Stimulated activated effector memory CD8-positive, alpha-beta T cell treated with anti-CD3 and anti-CD28 coated beads, Interleukin-12 subunit alpha, Interleukin-12 subunit beta, amount 100 ng/mL, for 72 hours (primary cell): ENCODE measurements around the gene GH1.
A peak's percentile ranks its signal among the peaks of the same experiment; 100 is the strongest.
"Not testable (repeated sequence)": the region's sequence is repeated elsewhere in the genome, so short reads cannot be mapped to it uniquely, and the experiment has no call there.

Experiments used
- ATAC-seq: fragments of 150-1000 bp; cut with Tn5 transposase; 2 replicates; pipeline ENCODE4 v1.10.0; 2021
- DNase-seq, 2 donors: peaks; one replicate each; pipeline ENCODE4 v3.0.0; 2021 to 2022; ENCODE audit warnings: low spot score in 2 of 2
- H3K27ac Mint-ChIP-seq: one replicate; pipeline ENCODE4 v1.8.0; 2022; ENCODE audit warnings: mild to moderate bottlenecking, mixed read lengths
- H3K36me3 Mint-ChIP-seq: one replicate; pipeline ENCODE4 v1.8.0; 2022; ENCODE audit warnings: mild to moderate bottlenecking, mixed read lengths
- H3K4me1 Mint-ChIP-seq: one replicate; pipeline ENCODE4 v1.8.0; 2022; ENCODE audit warnings: mixed read lengths
- H3K4me3 Mint-ChIP-seq: one replicate; pipeline ENCODE4 v1.8.0; 2022; ENCODE audit warnings: mild to moderate bottlenecking, mixed read lengths
- H3K9me3 Mint-ChIP-seq: one replicate; pipeline ENCODE4 v1.8.0; 2022; ENCODE audit warnings: mixed read lengths

The GH1 gene

GRCh38 chr17:63918789-63919305, at the start of gene GH1:
Gene GH1 (minus strand): TSS chr17:63918839. CDS start chr17:63918776, 63 bp downstream.
- not testable (repeated sequence) for H3K4me3 Mint-ChIP-seq, ATAC-seq, H3K9me3 Mint-ChIP-seq, DNase-seq, H3K36me3 Mint-ChIP-seq
- Mint-ChIP-seq H3K27ac (peak within 1 kb of the TSS; percentile 50), H3K4me1 (peaks cover 13% of the 10 kb centered on the region)

- peak; percentile 73 for ATAC-seq
- H3K4me1 Mint-ChIP-seq, result peaks cover 28% of the 10 kb centered on the region
Observed at GRCh38 chr17:63967953-63968352, 49.3 kb upstream of the GH1 start.

GRCh38 chr17:63966646-63967264, 48.1 kb upstream of the GH1 start:
- DNase-seq, result no peak

More at GRCh38 chr17:63967953-63968352, 49.3 kb upstream of the GH1 start:
- DNase-seq, result no peak
- no peak overlapping the region for H3K4me3 Mint-ChIP-seq
- no peaks in the 10 kb centered on the region for H3K36me3 Mint-ChIP-seq
- H3K27ac Mint-ChIP-seq, result no peak overlapping the region
- no peaks in the 10 kb centered on the region for H3K9me3 Mint-ChIP-seq

GRCh38 chr17:63963123-63963522, 44.5 kb upstream of the GH1 start:
- no peaks in the 10 kb centered on the region for H3K9me3 Mint-ChIP-seq
- peaks cover 39% of the 10 kb centered on the region for H3K4me1 Mint-ChIP-seq
- DNase-seq (no peak), ATAC-seq (no peak)
- H3K36me3 Mint-ChIP-seq, result no peaks in the 10 kb centered on the region
- no peak overlapping the region for H3K27ac Mint-ChIP-seq
- H3K4me3 Mint-ChIP-seq, result no peak overlapping the region

More at GRCh38 chr17:63966646-63967264, 48.1 kb upstream of the GH1 start:
- H3K27ac Mint-ChIP-seq, result no peak overlapping the region
- H3K4me1 Mint-ChIP-seq, result peaks cover 38% of the 10 kb centered on the region
- peak overlapping the region; percentile 0 for H3K4me3 Mint-ChIP-seq
- no peaks in the 10 kb centered on the region for H3K9me3 Mint-ChIP-seq
- no peaks in the 10 kb centered on the region for H3K36me3 Mint-ChIP-seq
- ATAC-seq, result peak; percentile 95

- Mint-ChIP-seq H3K9me3 (no peaks in the 10 kb centered on the region), H3K4me3 (no peak overlapping the region), H3K27ac (no peak overlapping the region), H3K4me1 (peaks cover 34% of the 10 kb centered on the region), H3K36me3 (no peaks in the 10 kb centered on the region)
- no peak for DNase-seq
- ATAC-seq, result no peak
Observed at GRCh38 chr17:63962298-63962744, 43.7 kb upstream of the GH1 start.

- H3K4me1 Mint-ChIP-seq, result peaks cover 33% of the 10 kb centered on the region
- H3K9me3 Mint-ChIP-seq, result no peaks in the 10 kb centered on the region
- peak; percentile 62 for ATAC-seq
- peak overlapping the region; percentile 31 for H3K4me3 Mint-ChIP-seq
- no peak for DNase-seq
- no peaks in the 10 kb centered on the region for H3K36me3 Mint-ChIP-seq
- H3K27ac Mint-ChIP-seq, result no peak overlapping the region
Observed at GRCh38 chr17:63961355-63962212, 42.9 kb upstream of the GH1 start.

GRCh38 chr17:63960430-63960829, 41.8 kb upstream of the GH1 start:
- Mint-ChIP-seq H3K9me3 (no peaks in the 10 kb centered on the region), H3K4me3 (no peak overlapping the region), H3K4me1 (peaks cover 32% of the 10 kb centered on the region), H3K36me3 (no peaks in the 10 kb centered on the region), H3K27ac (no peak overlapping the region)
- DNase-seq (no peak), ATAC-seq (no peak)

GRCh38 chr17:63960006-63960405, 41.4 kb upstream of the GH1 start:
- Mint-ChIP-seq H3K36me3 (no peaks in the 10 kb centered on the region), H3K4me1 (peaks cover 35% of the 10 kb centered on the region), H3K4me3 (no peak overlapping the region), H3K9me3 (no peaks in the 10 kb centered on the region), H3K27ac (no peak overlapping the region)
- ATAC-seq, result no peak
- no peak for DNase-seq

GRCh38 chr17:63956296-63956920, 37.8 kb upstream of the GH1 start:
- H3K27ac Mint-ChIP-seq, result peak overlapping the region; percentile 85
- DNase-seq (no peak), ATAC-seq (no peak)

GRCh38 chr17:63955791-63956190, 37.2 kb upstream of the GH1 start:
- no peak for ATAC-seq

More at GRCh38 chr17:63956296-63956920, 37.8 kb upstream of the GH1 start:
- Mint-ChIP-seq H3K9me3 (no peaks in the 10 kb centered on the region), H3K4me1 (peaks cover 34% of the 10 kb centered on the region), H3K4me3 (no peak overlapping the region), H3K36me3 (no peaks in the 10 kb centered on the region)

GRCh38 chr17:63955232-63955631, 36.6 kb upstream of the GH1 start:
- Mint-ChIP-seq H3K36me3 (no peaks in the 10 kb centered on the region), H3K4me1 (peaks cover 31% of the 10 kb centered on the region), H3K9me3 (no peaks in the 10 kb centered on the region), H3K27ac (peak overlapping the region; percentile 85), H3K4me3 (no peak overlapping the region)
- no peak for ATAC-seq
- DNase-seq, result no peak

More at GRCh38 chr17:63955791-63956190, 37.2 kb upstream of the GH1 start:
- H3K4me1 Mint-ChIP-seq, result peaks cover 31% of the 10 kb centered on the region
- H3K36me3 Mint-ChIP-seq, result no peaks in the 10 kb centered on the region
- peak overlapping the region; percentile 85 for H3K27ac Mint-ChIP-seq
- no peak for DNase-seq
- H3K4me3 Mint-ChIP-seq, result no peak overlapping the region
- H3K9me3 Mint-ChIP-seq, result no peaks in the 10 kb centered on the region

GRCh38 chr17:63954402-63955063, 35.9 kb upstream of the GH1 start:
- peaks cover 31% of the 10 kb centered on the region for H3K4me1 Mint-ChIP-seq
- peak overlapping the region; percentile 39 for H3K4me3 Mint-ChIP-seq
- DNase-seq (peak in 1 of 2 donors; percentile 57), ATAC-seq (peak; percentile 73)
- peak overlapping the region; percentile 91 for H3K27ac Mint-ChIP-seq
- H3K36me3 Mint-ChIP-seq, result no peaks in the 10 kb centered on the region
- no peaks in the 10 kb centered on the region for H3K9me3 Mint-ChIP-seq

GRCh38 chr17:63950940-63951907, 32.6 kb upstream of the GH1 start:
- peaks cover 32% of the 10 kb centered on the region for H3K4me1 Mint-ChIP-seq
- H3K9me3 Mint-ChIP-seq, result no peaks in the 10 kb centered on the region
- no peak overlapping the region for H3K27ac Mint-ChIP-seq
- no peaks in the 10 kb centered on the region for H3K36me3 Mint-ChIP-seq
- DNase-seq (no peak), ATAC-seq (no peak)
- H3K4me3 Mint-ChIP-seq, result no peak overlapping the region
